K562 treated with DMSO at 1 percent for 24 hours (cell line): ENCODE results near the gene ZNF496. TPM values are rescaled to one million over a fixed set of nuclear protein-coding genes. Genes with fewer than 3 reads are reported as not detected.

ENCODE experiments used
- total RNA-seq: library from RNA; unstranded; fragments of 300-600 nt; gene quantifications from 2 replicates; pipeline ENCODE4 v1.2.3, GENCODE V29; 2022; ENCODE audit warnings: low read depth; ENCODE audit not compliant: insufficient read depth

ZNF496 gene
- total RNA-seq = 48.4 and 49.2 TPM in 2 replicates

GRCh38 chr1:247331525-247332214 lies at the start of gene ZNF496:
TSS of gene ZNF496 (minus strand) at chr1:247331867. CDS start at chr1:247329578, 2,289 bp downstream.

GRCh38 chr1:247255772-247256171 lies 75.9 kb downstream of the ZNF496 start, which contains the start of gene VN1R5:
TSS of gene VN1R5 (plus strand) at chr1:247256072.

Other genes starting within 250 kb of the ZNF496 start
- gene ZNF669, start 227.5 kb downstream of the ZNF496 start, total RNA-seq = 6.2 and 7.1 TPM in 2 replicates
- 10.9 and 16.5 TPM in 2 replicates for gene ZNF124, start 159.8 kb downstream of the ZNF496 start, total RNA-seq
- not detected in 2 replicates for gene VN1R5, start 75.8 kb downstream of the ZNF496 start, total RNA-seq
- gene NLRP3, start 84.3 kb upstream of the ZNF496 start, total RNA-seq = not detected in 2 replicates
- gene OR2B11, start 126.2 kb upstream of the ZNF496 start, total RNA-seq = not detected in 2 replicates
- gene OR2C3, start 204.6 kb upstream of the ZNF496 start, total RNA-seq = not detected in 2 replicates
- gene GCSAML, start 217.3 kb upstream of the ZNF496 start, total RNA-seq = 0.13 TPM in 1 of 2 replicates, not detected in the other